ENCODE measurements around the gene CPPED1. TPM values are rescaled to one million over a fixed set of nuclear protein-coding genes. Genes with fewer than 3 reads are reported as not detected.

CPPED1 gene
- total RNA-seq, 1 donor, result 13.8 TPM

DNA sequence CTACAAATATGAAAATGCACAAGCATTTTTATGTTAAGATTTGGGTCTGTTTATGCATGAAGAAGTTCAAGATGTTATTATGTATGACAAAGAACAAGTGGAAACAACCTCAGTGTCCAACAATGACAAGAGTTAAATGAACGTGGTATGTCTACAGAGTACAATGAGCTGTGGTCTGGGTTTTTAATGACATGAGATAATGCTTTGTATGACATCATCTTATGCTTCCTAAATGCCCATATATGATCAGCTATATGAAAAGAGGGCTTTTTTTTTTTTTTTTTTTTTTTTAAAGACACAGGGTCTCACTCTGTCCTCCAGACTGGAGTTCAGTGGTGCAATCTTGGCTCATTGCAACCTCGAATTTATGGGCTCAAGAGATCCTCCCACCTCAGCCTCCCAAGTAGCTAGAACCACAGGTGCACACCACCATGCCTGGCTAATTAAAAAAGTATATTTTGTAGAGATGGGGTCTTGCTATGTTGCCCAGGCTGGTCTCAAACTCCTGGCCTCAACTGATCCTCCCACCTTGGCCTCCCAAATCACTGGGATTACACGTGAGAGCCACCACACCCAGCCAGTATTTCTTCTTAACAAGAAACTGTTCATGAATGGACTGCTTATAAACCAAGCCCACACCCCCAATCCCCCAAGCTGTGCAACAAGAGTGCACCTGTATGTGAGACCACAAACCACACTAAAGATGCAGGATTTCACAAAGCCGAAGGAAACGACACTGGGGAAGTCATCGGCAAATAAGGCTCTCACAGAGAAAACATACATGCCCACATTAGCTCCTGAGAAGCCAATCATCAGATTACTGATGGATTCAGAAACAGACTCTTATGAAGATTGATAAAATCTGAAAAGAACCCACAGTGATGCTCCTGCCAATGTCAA, 114.5 kb downstream of the CPPED1 start:
- TF ChIP-seq, protein P1, sequence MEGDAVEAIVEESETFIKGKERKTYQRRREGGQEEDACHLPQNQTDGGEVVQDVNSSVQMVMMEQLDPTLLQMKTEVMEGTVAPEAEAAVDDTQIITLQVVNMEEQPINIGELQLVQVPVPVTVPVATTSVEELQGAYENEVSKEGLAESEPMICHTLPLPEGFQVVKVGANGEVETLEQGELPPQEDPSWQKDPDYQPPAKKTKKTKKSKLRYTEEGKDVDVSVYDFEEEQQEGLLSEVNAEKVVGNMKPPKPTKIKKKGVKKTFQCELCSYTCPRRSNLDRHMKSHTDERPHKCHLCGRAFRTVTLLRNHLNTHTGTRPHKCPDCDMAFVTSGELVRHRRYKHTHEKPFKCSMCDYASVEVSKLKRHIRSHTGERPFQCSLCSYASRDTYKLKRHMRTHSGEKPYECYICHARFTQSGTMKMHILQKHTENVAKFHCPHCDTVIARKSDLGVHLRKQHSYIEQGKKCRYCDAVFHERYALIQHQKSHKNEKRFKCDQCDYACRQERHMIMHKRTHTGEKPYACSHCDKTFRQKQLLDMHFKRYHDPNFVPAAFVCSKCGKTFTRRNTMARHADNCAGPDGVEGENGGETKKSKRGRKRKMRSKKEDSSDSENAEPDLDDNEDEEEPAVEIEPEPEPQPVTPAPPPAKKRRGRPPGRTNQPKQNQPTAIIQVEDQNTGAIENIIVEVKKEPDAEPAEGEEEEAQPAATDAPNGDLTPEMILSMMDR (IDR thresholded peaks at IDR 0.05; ENCODE audit: insufficient read depth, low read depth, low read length), result no peak
- no peak for DNase-seq (ENCODE audit: low read depth)
- no peak overlapping the region for H3K4me3 ChIP-seq (ENCODE audit: low read depth, low read length)

DNA sequence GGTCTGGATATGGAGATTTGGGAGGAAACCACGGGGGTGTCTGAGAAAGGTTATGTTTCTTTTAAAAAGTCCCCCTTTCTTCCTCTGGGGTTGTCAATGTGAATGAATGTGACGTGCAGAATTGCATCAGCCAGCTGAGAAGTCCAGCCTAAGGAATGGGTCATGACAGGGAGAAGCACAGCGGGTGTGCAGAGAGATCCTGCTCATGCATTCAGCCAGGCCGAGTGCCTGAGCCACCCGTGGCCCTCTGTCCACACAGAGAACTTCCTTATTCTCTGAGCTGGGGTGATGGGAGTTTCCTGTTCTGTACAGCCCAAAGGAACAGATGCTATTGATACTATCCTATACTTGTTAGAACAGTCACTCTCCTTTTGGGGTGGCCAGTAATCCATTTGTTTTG, 117.9 kb downstream of the CPPED1 start:
- DNase-seq (ENCODE audit: low read depth), result no peak
- TF ChIP-seq, protein P1 (IDR thresholded peaks at IDR 0.05; ENCODE audit: insufficient read depth, low read depth, low read length), result no peak
- no peak overlapping the region for H3K4me3 ChIP-seq (ENCODE audit: low read depth, low read length)

DNA sequence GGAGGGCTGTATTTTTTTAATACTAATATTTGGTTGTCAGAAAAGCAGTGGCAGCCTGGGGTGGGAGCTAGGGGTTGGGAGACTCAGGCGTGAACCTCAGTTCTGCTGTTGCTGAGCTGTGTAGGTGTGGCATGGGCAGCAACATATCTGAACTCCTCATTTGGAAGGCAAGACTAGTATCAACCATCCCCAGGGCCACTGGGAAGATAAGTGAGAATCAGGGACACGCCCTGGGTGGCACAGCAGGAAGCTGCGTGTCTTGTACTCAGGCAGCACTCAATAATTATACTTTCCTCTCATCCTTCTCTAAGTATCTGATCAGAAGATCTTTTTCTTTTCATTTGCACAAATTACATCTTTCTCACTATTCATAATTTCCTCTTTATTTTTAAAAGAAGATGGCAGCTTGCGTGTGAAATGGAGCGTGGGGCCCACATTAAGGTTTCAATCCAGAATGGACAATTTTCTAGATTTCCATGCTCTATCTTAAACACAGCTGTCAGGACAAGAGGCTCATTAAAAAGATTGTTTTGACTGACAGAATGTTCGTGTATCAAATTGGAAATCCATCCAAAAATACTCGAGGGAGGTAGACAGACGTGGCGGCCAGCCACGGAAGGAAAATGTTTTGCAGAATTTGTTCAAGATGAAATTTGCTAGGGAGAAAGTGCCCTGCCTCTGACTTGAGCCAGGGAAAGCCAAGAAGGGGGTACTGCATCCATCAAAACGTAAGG, 121.1 kb downstream of the CPPED1 start:
- DNase-seq (ENCODE audit: low read depth), result no peak
- H3K4me3 ChIP-seq (ENCODE audit: low read depth, low read length), result no peak overlapping the region
- TF ChIP-seq, protein P1 (IDR thresholded peaks at IDR 0.05; ENCODE audit: insufficient read depth, low read depth, low read length), result no peak

DNA sequence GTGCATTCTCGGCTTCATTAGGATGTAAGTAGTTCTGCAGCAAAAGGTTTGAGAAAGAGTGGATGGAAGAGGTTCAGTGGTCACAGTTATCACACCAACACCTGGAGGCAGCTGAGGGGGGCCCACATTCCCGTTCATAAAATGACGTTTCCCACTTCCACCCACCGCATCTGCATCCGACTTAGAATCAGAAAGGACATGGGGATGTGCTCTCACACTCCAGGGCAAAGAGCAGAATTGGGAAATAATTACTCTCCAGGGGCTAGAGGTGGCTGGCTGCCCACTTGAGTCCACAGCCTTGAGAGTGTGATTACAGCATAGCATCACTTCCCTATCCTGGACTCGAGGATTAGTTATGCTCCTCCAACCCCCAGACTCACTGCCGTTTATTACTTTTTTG, 122.0 kb downstream of the CPPED1 start:
- no peak for DNase-seq (ENCODE audit: low read depth)
- TF ChIP-seq, protein P1 (IDR thresholded peaks at IDR 0.05; ENCODE audit: insufficient read depth, low read depth, low read length), result no peak
- H3K4me3 ChIP-seq (ENCODE audit: low read depth, low read length), result no peak overlapping the region

DNA sequence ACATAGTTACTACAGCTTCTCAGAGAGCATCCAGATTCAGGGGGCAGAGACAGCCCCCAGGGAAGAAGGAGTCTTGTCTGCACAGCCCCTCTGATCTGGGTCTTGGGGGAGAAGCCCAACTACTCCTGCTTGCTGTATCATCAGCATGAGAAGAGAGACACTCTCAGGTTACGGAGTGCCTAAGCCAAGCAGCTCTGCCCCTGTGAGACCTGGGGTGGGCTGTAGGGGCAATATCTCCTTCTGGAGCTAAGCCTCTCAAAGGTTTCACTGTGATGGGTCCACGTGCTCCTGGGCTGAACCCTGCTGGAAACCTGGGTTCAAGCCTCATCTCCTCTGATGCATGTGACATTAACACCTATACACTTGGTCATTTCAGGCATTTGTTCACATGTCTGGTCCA, 123.2 kb downstream of the CPPED1 start:
- no peak for DNase-seq (ENCODE audit: low read depth)
- TF ChIP-seq, protein P1 (IDR thresholded peaks at IDR 0.05; ENCODE audit: insufficient read depth, low read depth, low read length), result no peak

DNA sequence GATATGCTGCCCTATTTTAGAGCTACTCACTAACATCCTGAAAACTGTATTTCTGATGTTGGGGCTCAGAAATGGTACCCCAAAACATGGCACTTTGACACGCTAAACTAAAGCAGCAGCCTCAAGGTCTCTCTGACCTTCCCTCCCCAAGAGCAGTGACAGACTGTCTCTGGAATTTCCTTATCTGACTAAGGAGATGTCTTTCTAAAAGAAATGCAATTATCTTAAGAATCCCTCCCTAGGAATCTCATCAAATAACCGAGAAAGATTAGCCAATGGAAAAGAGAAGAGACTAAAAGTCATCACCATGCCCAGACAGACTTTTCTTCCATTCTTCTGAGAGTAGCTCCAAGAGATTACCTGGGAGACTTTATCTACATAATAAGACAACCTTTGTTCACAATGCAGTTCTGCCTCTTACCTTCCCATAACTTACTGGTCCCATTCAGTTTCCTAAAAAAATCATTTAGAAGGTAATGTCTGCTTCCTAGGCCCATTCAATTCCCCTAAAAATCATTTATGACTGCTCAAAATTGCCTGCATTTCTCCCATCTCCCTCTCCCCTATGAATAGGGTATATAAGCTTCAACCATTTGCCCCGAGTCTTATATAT, 123.9 kb downstream of the CPPED1 start:
- no peak overlapping the region for H3K4me3 ChIP-seq (ENCODE audit: low read depth, low read length)
- TF ChIP-seq, protein P1 (IDR thresholded peaks at IDR 0.05; ENCODE audit: insufficient read depth, low read depth, low read length), result no peak
- DNase-seq (ENCODE audit: low read depth), result peak; percentile 29

More for the DNA sequence above, 123.2 kb downstream of the CPPED1 start:
- H3K4me3 ChIP-seq (ENCODE audit: low read depth, low read length), result no peak overlapping the region

All from fibroblast of villous mesenchyme (primary cell).